SK-N-SH (cell line): Measurements from ENCODE around the gene MAP2K3. TPM values are rescaled to one million over a fixed set of nuclear protein-coding genes. Genes with fewer than 3 reads are reported as not detected.
A peak's percentile ranks its signal among the peaks of the same experiment; 100 is the strongest.

Experiments used
- CTCF ChIA-PET: fragments of 300-600, 350-600 bp; formaldehyde crosslinking; extraction: SDS; loops from one replicate; lab custom pipeline; 2021; lab: Yijun Ruan, JAX
- POLR2A ChIA-PET: fragments of 350-600 bp; sonication (Branson Sonifier 250); formaldehyde crosslinking; extraction: SDS; loops from one replicate; lab custom pipeline; 2020; ENCODE audit warnings: antibody characterized with exemption, inconsistent platforms; lab: Yijun Ruan, JAX
- DNase-seq: peaks from one replicate; pipeline ENCODE4 v3.0.0; 2012
- H2AFZ ChIP-seq: fragments of 200-600 bp; sonication (generic); 2 replicates; pipeline ENCODE4 v1.8.1; 2016; ENCODE audit warnings: antibody characterized with exemption, mild to moderate bottlenecking, low read depth
- H3F3A ChIP-seq: fragments of 200-600 bp; sonication (generic); replicated peaks from 2 replicates; pipeline ENCODE3; 2016; ENCODE audit warnings: antibody characterized with exemption, mild to moderate bottlenecking; ENCODE audit not compliant: insufficient read depth
- H3K27ac ChIP-seq, 2 experiments: fragments of 200-500 bp in 1 of 2; fragments of 200-600 bp in 1 of 2; sonication (Bioruptor generic) in 1 of 2; sonication (generic), shearing (Covaris generic) in 1 of 2; 2 replicates each; pipeline versions ENCODE4 v1.5.1 to v1.6.1; 2014 to 2016; ENCODE audit warnings: low read depth in 2 of 2, inconsistent platforms in 1 of 2, low read length in 1 of 2, mild to moderate bottlenecking in 1 of 2, mixed read lengths in 1 of 2
- H3K27me3 ChIP-seq: fragments of 200-600 bp; sonication (generic), shearing (Covaris generic); 2 replicates; pipeline ENCODE4 v1.6.1; 2016; ENCODE audit warnings: mixed run types; ENCODE audit not compliant: insufficient read depth
- H3K36me3 ChIP-seq, 2 experiments: fragments of 200-500 bp in 1 of 2; fragments of 200-600 bp in 1 of 2; sonication (Bioruptor generic) in 1 of 2; sonication (generic) in 1 of 2; replicated peaks in 1 of 2; 2 replicates each; pipeline versions ENCODE3 to v1.5.1; 2014 to 2016; ENCODE audit warnings: low read length in 1 of 2, mild to moderate bottlenecking in 1 of 2; ENCODE audit not compliant: insufficient read depth in 2 of 2, control insufficient read depth in 1 of 2
- H3K4me1 ChIP-seq, 2 experiments: fragments of 200-500 bp in 1 of 2; fragments of 200-600 bp in 1 of 2; sonication (Bioruptor generic) in 1 of 2; sonication (generic), shearing (Covaris generic) in 1 of 2; 2 replicates each; pipeline versions ENCODE4 v1.5.1 to v1.6.1; 2014 to 2016; ENCODE audit warnings: low read depth in 1 of 2, low read length in 1 of 2, mixed run types in 1 of 2; ENCODE audit not compliant: insufficient read depth in 2 of 2, control insufficient read depth in 1 of 2
- H3K4me2 ChIP-seq: fragments of 200-600 bp; sonication (generic), shearing (Covaris generic); 2 replicates; pipeline ENCODE4 v1.6.1; 2017; ENCODE audit warnings: mixed run types
- H3K4me3 ChIP-seq, 2 experiments: fragments of 200-500 bp in 1 of 2; fragments of 200-600 bp in 1 of 2; sonication (Bioruptor generic) in 1 of 2; sonication (generic), shearing (Covaris generic) in 1 of 2; 2 replicates each; pipeline versions ENCODE4 v1.5.1 to v1.8.1; 2014 to 2016; ENCODE audit warnings: low read depth in 2 of 2, inconsistent platforms in 1 of 2, low read length in 1 of 2, mild to moderate bottlenecking in 1 of 2, mixed read lengths in 1 of 2, moderate library complexity in 1 of 2
- H3K79me2 ChIP-seq: fragments of 200-600 bp; sonication (generic); 2 replicates; pipeline ENCODE4 v1.8.1; 2017; ENCODE audit warnings: mild to moderate bottlenecking; ENCODE audit not compliant: insufficient read depth
- H3K9ac ChIP-seq: fragments of 200-600 bp; sonication (generic); 2 replicates; pipeline ENCODE4 v1.6.1; 2017; ENCODE audit warnings: mixed run types
- H3K9me2 ChIP-seq: fragments of 200-600 bp; sonication (generic); 2 replicates; pipeline ENCODE4 v1.6.1; 2017; ENCODE audit warnings: mixed run types
- H3K9me3 ChIP-seq: fragments of 200-600 bp; sonication (generic); 2 replicates; pipeline ENCODE4 v1.6.1; 2017; ENCODE audit warnings: mixed run types, mild to moderate bottlenecking, moderate library complexity
- H4K20me1 ChIP-seq: fragments of 200-600 bp; sonication (generic); 2 replicates; pipeline ENCODE4 v1.6.1; 2017; ENCODE audit warnings: mild to moderate bottlenecking, mixed run types; ENCODE audit not compliant: insufficient read depth
- CHD2 ChIP-seq: fragments of 150-350 bp; IDR thresholded peaks from 2 replicates; pipeline ENCODE4 v1.6.1; 2018; ENCODE audit warnings: low read length; ENCODE audit not compliant: partially characterized antibody
- ELF1 ChIP-seq: IDR thresholded peaks from 2 replicates; pipeline ENCODE4 v1.4.0; 2012
- EZH2phosphoT487 ChIP-seq: fragments of 200-600 bp; sonication (generic); IDR thresholded peaks from 2 replicates; pipeline ENCODE4 v1.6.1; 2017; ENCODE audit warnings: low read depth, mixed run types, mild to moderate bottlenecking, antibody characterized with exemption, moderate library complexity, borderline replicate concordance
- FOSL2 ChIP-seq: IDR thresholded peaks from 2 replicates; pipeline ENCODE4 v1.4.0; 2012; ENCODE audit warnings: low read depth, mild to moderate bottlenecking, moderate library complexity, borderline replicate concordance
- JUND ChIP-seq: IDR thresholded peaks from 2 replicates; pipeline ENCODE4 v1.4.0; 2012
- MAX ChIP-seq: IDR thresholded peaks from 2 replicates; pipeline ENCODE4 v1.4.0; 2012; ENCODE audit warnings: low read depth
- MEF2A ChIP-seq: IDR thresholded peaks from 2 replicates; pipeline ENCODE4 v1.4.0; 2012; ENCODE audit warnings: low read depth, borderline replicate concordance
- MXI1 ChIP-seq: IDR thresholded peaks from 2 replicates; pipeline ENCODE4 v1.6.1; 2012; ENCODE audit warnings: mild to moderate bottlenecking, low read depth, low read length, improper control_type of control experiment
- NFIC ChIP-seq: IDR thresholded peaks from 2 replicates; pipeline ENCODE4 v1.4.0; 2012; ENCODE audit warnings: borderline replicate concordance
- RAD21 ChIP-seq: IDR thresholded peaks from 2 replicates; pipeline ENCODE4 v1.6.1; 2012; ENCODE audit warnings: mild to moderate bottlenecking, low read length
- SIN3A ChIP-seq: IDR thresholded peaks from 2 replicates; pipeline ENCODE4 v1.6.1; 2012; ENCODE audit warnings: low read depth, mild to moderate bottlenecking, low read length, moderate library complexity, borderline replicate concordance
- SMC3 ChIP-seq: IDR thresholded peaks from 2 replicates; pipeline ENCODE4 v1.6.1; 2012; ENCODE audit warnings: low read depth, low read length, improper control_type of control experiment
- TAF1 ChIP-seq: IDR thresholded peaks from 2 replicates; pipeline ENCODE4 v1.6.1; 2012; ENCODE audit warnings: low read depth, mild to moderate bottlenecking, low read length, moderate library complexity, borderline replicate concordance
- TCF12 ChIP-seq: IDR thresholded peaks from 2 replicates; pipeline ENCODE4 v1.4.0; 2012
- TEAD4 ChIP-seq: IDR thresholded peaks from 2 replicates; pipeline ENCODE4 v1.4.0; 2012; ENCODE audit warnings: mild to moderate bottlenecking, borderline replicate concordance; ENCODE audit not compliant: insufficient read depth
- USF2 ChIP-seq: fragments of 150-350 bp; IDR thresholded peaks from 2 replicates; pipeline ENCODE4 v1.6.1; 2017; ENCODE audit warnings: antibody characterized with exemption, low read length, low read depth, borderline replicate concordance
- WGBS: methylation state at CpG from one replicate; pipeline ENCODE4 v1.1.6; 2017; ENCODE audit warnings: low lambda C conversion rate; 5-methylcytosine and 5-hydroxymethylcytosine counted together
- polyA plus RNA-seq, 3 experiments: library from polyadenylated mRNA; depleted of rRNA; stranded (reverse); fragments of >200 nt; gene quantifications; 2 replicates each; pipeline ENCODE4 v1.2.3, GENCODE V29; 2012
- TF ChIP-seq, protein P1 (sequence below): fragments of 200-600 bp; sonication (generic); IDR thresholded peaks from 2 replicates; pipeline ENCODE4 v1.6.1; 2017; ENCODE audit warnings: antibody characterized with exemption, mild to moderate bottlenecking, moderate library complexity

MAP2K3 gene
- polyA plus RNA-seq, 1 of the 3 experiments (the other 2 are of a cell fraction): 30.0 TPM

GRCh38 chr17:21279582-21279981, 4.9 kb upstream of the MAP2K3 start:
- Histone ChIP-seq H3K9me2 (no peaks in the 10 kb centered on the region), H3K27ac (no peak overlapping the region), H3K27me3 (no peaks in the 10 kb centered on the region), H3K4me1 (peaks cover 17 to 23% of the 10 kb centered on the region in 2 experiments; a peak in 2 of 4 replicates), H3K4me3 (no peak overlapping the region), H4K20me1 (no peaks in the 10 kb centered on the region), H3K9ac (no peak overlapping the region), H3K9me3 (no peaks in the 10 kb centered on the region), H3K36me3 (no peaks in the 10 kb centered on the region), H3K79me2 (no peaks in the 10 kb centered on the region), H2AFZ (no peak overlapping the region), H3K4me2 (no peak overlapping the region), H3F3A (peaks cover 23% of the 10 kb centered on the region)
- TF ChIP-seq SMC3 (no peak), TCF12 (no peak), FOSL2 (no peak), SIN3A (no peak), MEF2A (no peak), TAF1 (no peak), ELF1 (no peak), EZH2phosphoT487 (no peak), JUND (no peak), RAD21 (no peak), USF2 (no peak), NFIC (no peak)
- DNase-seq: no peak
- ChIA-PET POLR2A (no interaction called here), CTCF (interaction anchor here (0.7 to 9.0 kb wide), 34 partner anchors 8 to 249 kb away, joined by 3 to 91 read pairs (median 5); partner anchors contain the start of genes DHRS7B and NATD1)
- 46% methylated on average over 6 of the region's 6 CpGs for WGBS

GRCh38 chr17:21280081-21280518, 4.4 kb upstream of the MAP2K3 start:
- H3K36me3 ChIP-seq: no peaks in the 10 kb centered on the region
- 8% methylated on average over 4 of the region's 10 CpGs for WGBS
- no peaks in the 10 kb centered on the region for H3K9me2 ChIP-seq
- no peaks in the 10 kb centered on the region for H3K9me3 ChIP-seq
- peaks cover 14 to 21% of the 10 kb centered on the region in 2 experiments; a peak in 2 of 4 replicates for H3K4me1 ChIP-seq
- H3F3A ChIP-seq: peaks cover 23% of the 10 kb centered on the region
- peak; percentile 93 for DNase-seq
- H3K4me2 ChIP-seq: no peak overlapping the region
- H2AFZ ChIP-seq: no peak overlapping the region
- H3K4me3 ChIP-seq: no peak overlapping the region; a peak in 1 of 4 replicates
- POLR2A ChIA-PET: no interaction called here
- H3K27me3 ChIP-seq: no peaks in the 10 kb centered on the region
- peaks cover 2% of the 10 kb centered on the region; the same call in 1 of the 2 replicates for H4K20me1 ChIP-seq
- TF ChIP-seq SIN3A (no peak), CHD2 (peak; percentile 46), TEAD4 (no peak), RAD21 (peak; percentile 95), MXI1 (peak; percentile 92), MAX (peak; percentile 84), SMC3 (peak; percentile 97)
- TF ChIP-seq, protein P1, sequence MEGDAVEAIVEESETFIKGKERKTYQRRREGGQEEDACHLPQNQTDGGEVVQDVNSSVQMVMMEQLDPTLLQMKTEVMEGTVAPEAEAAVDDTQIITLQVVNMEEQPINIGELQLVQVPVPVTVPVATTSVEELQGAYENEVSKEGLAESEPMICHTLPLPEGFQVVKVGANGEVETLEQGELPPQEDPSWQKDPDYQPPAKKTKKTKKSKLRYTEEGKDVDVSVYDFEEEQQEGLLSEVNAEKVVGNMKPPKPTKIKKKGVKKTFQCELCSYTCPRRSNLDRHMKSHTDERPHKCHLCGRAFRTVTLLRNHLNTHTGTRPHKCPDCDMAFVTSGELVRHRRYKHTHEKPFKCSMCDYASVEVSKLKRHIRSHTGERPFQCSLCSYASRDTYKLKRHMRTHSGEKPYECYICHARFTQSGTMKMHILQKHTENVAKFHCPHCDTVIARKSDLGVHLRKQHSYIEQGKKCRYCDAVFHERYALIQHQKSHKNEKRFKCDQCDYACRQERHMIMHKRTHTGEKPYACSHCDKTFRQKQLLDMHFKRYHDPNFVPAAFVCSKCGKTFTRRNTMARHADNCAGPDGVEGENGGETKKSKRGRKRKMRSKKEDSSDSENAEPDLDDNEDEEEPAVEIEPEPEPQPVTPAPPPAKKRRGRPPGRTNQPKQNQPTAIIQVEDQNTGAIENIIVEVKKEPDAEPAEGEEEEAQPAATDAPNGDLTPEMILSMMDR: peak; percentile 95
- H3K79me2 ChIP-seq: peaks cover 5% of the 10 kb centered on the region
- H3K27ac ChIP-seq: no peak overlapping the region
- CTCF ChIA-PET: interaction anchor here (0.6 to 9.0 kb wide), 34 partner anchors 9 to 249 kb away, joined by 3 to 91 read pairs (median 5); partner anchors contain the start of genes DHRS7B and NATD1
- no peak overlapping the region for H3K9ac ChIP-seq
